ENCODE measurements around the gene IL26.

The IL26 gene, protein sequence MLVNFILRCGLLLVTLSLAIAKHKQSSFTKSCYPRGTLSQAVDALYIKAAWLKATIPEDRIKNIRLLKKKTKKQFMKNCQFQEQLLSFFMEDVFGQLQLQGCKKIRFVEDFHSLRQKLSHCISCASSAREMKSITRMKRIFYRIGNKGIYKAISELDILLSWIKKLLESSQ

GRCh38 chr12:68225576-68226476 is at the start of gene IL26:
Gene IL26, minus strand, starts transcription at chr12:68225810. Its CDS starts 54 bp downstream, at chr12:68225756.
- DNase-seq, result no peak

DNA sequence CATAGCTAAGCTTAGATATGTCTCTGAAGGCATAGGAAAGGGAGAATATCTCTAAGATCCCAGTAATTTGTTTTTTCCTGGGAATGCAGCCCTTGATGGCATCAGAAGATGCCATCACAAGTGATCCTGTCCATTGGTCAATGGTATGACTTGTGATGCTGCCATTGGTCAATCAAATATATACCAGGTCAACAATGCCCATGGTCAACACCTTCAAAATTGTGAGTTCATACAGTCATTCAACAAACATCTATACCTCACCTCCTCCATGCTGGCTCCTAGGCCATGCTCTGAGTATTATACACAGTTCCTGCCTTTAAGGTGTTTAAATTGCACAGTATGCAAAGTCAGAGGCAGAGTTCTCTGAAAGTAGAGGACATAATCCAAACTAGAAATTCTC is 47.1 kb upstream of the IL26 start:
- no peak for DNase-seq

DNA sequence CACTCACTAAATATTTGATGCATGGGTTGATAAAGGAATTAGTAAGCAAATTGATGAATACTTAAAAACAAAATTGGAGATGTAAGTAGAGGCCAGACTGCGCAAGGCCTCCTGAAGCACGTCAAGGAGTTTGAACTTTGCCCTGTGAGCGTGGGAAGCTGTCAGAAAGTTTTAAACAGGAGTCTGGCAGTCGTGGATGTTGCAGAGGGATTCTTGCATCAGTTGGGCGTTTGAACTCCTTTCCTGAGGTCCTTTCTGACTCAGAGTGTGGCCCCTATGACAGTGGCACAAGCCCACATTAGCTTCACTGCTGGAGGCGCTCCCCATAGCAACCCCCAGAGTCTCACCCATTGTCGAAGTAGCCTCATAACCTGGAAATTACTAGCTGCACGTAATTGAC is 45.7 kb upstream of the IL26 start:
- DNase-seq, result no peak

DNA sequence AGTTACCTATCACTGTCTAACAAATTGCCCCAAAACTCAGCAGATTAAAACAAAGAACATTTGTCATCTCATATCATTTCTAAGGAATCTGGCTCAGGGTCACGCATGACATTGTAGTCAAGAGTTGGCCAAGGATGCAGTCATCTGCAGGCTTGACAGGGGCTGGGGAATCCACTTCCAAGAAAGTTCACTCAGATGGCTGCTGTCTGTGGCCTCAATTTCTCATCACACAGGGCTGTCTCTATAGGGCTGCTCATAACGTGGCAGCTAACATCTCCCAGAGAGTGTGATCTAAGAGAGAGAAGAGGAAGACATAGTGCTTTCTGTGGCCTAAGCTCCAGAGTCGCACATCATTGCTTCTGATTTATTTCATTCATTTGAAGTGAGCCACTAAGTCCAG is 44.7 kb upstream of the IL26 start:
- no peak for DNase-seq

- DNase-seq, result no peak
Observed at GRCh38 chr12:68269779-68270178, 44.2 kb upstream of the IL26 start.

GRCh38 chr12:68268967-68269366 is 43.4 kb upstream of the IL26 start:
- no peak for DNase-seq

GRCh38 chr12:68267892-68268396 is 42.3 kb upstream of the IL26 start:
- DNase-seq, result no peak

- DNase-seq, result no peak
Observed at GRCh38 chr12:68264857-68265256, 39.2 kb upstream of the IL26 start.

GRCh38 chr12:68264158-68264855 is 38.7 kb upstream of the IL26 start:
- DNase-seq, result no peak

GRCh38 chr12:68263366-68263765 is 37.8 kb upstream of the IL26 start:
- DNase-seq, result no peak

DNA sequence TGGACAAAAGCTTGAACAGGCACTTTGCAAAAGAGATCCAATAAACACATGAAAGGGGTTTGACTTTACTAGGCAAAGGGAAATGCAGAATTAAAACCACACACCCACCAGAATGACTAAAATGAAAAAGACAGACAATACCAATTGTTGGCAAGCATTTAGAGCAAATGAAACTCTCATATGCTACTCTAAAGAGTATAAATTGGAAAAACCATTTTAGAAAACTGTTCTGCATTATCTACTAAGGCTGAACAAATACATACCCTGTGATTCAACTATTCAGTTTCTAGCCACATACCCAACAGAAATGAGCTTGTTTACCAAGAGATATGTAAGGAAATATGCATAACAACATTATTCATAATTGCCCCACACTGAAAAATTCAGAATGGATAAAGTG is 36.3 kb upstream of the IL26 start:
- no peak for DNase-seq

- no peak for DNase-seq
Observed at GRCh38 chr12:68260153-68260552, 34.5 kb upstream of the IL26 start.

- no peak for DNase-seq
Observed at GRCh38 chr12:68259318-68259940, 33.8 kb upstream of the IL26 start.

DNA sequence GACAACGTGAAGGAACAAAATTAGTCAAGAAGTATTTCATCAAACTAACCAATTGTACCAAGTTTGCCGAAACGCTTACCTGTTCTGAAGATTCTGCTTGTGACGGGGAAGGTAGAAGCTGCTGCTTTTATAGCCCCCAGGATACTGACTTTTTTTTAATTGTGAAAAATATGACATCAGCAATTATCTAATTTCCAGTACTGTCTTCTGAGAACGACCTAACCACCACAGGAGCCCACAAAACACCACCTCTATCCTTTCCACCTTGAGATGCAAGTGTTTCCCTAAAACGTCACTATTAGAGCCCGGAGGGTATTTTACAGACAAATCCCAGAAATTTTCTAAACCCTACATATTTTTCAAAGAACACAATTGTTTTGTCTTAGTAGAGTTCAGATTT is 27.9 kb upstream of the IL26 start, which contains the start of gene IL22:
IL22 (minus strand) TSS at position 101 of the 400 bp plus-strand sequence. CDS start 156 bp downstream, outside the sequence.
- DNase-seq, result no peak

- no peak for DNase-seq
Observed at GRCh38 chr12:68252077-68252476, 26.5 kb upstream of the IL26 start.

DNA sequence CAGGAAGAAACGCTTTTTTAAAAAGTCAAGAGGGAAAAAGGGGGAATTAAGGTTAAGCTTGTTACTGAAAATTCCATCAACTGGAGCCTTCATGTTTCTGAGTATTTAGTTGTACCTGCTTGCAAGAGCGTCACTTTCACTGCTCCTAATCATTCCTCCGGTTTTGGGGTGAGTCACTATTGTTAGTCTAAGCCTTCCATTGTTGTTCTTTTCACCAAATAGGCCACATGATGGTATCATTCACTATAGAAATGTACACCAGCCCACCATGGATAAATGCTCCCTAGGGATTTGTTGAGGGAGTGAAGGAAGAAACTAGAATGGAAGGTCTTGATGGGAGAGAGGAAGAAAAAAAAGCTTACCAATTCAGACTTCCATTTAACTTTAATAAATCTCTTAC is 24.8 kb upstream of the IL26 start:
- no peak for DNase-seq

DNA sequence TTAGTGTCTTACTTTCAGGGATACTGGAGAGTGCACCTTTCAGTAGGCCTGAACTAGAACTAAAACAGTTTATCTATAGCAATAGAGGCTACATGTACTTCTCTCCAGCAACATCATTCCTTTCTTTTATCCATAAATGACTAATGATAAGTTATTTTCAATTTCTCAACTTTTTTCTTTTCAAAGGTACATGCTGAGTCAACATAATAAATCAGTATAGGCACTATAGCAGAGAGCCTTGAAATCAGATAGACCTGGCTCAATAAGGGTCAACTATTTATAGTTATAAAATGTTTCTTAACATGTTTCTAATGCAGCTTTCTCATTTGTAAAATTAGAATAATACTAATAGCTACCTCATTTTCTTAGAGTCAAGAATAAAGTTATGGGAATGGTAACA is 22.2 kb upstream of the IL26 start:
- no peak for DNase-seq

GRCh38 chr12:68246350-68246749 is 20.7 kb upstream of the IL26 start:
- no peak for DNase-seq

DNA sequence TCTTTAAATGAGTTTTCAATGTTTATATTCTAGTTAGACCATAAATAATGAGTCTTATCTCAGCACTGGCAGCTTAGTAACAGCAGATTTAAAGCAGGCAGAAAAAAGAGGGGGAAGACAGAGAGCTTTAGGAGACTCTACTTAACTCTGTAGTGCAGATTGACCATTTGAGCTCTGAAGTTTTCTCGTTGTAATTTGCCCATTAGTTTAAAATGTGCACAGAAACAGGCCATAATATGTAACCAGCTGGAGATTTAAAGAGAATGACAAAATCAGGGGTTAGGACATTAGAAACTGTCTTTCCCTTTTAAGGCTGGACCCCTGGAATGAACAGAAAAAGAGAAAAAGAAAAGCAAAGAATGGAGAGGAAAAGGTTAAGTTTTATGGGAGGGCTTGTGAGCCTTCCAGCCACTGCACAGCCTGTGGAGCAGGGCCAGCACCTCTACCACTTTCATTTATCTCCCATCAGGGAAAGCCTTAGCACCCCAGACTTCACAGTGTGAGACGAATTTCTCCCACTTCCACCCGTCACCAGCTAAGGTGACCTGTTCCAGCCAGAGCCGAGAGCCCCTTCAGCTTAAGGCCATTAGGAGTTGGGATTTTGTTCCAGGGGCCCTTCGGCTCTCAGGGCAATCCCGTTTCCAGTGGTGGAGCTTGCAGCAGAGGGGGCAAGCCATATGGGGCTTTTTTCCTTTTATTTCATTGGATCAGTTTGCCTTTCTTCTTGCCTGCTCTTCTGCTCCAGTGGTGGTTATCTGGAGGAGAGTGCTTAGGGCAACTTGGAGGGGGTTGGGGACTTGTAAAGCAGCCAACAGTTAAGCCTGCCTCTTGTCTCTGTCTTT is 19.8 kb upstream of the IL26 start:
- no peak for DNase-seq

GRCh38 chr12:68242777-68243176 is 17.2 kb upstream of the IL26 start:
- DNase-seq, result no peak

DNA sequence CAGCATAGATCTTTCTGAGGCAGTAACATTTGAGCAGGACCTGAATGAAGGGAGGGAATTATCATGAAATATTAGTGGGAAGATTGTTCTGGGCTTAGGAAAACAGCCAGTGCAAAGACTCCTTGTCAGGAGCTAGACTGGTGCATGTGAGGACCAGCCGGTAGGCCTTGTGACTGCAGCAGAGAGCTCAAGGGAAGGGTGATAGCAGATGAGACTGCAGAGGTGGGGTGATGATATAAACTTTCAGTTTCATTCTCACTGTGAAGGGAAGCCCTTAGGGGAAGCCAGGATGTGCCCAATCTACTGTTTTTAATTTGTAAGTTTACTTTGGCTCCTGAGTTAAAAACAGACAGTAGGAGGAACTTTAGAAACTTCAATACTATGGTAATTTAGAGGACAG is 15.4 kb upstream of the IL26 start:
- peak; percentile 46 for DNase-seq

- no peak for DNase-seq
Observed at GRCh38 chr12:68240079-68240478, 14.5 kb upstream of the IL26 start.

Measured in hematopoietic multipotent progenitor cell treated with erythropoietin and hydrocortisone succinate and interleukin-3 and kit ligand, for 8 days (in vitro differentiated cells).